Muscle of leg (tissue), 11 donors: ENCODE results near the gene PABPC1L. TPM values are rescaled to one million over a fixed set of nuclear protein-coding genes. Genes with fewer than 3 reads are reported as not detected.

Experiments used
- DNase-seq: peaks from one replicate; pipeline ENCODE4 v3.0.0; 2013
- H3K27ac ChIP-seq: one replicate; pipeline ENCODE4 v1.5.1; 2013; ENCODE audit warnings: mild to moderate bottlenecking, low read length, control low read depth
- H3K27me3 ChIP-seq: one replicate; pipeline ENCODE4 v1.6.1; 2013; ENCODE audit warnings: low read length; ENCODE audit not compliant: control insufficient read depth, insufficient read depth
- H3K36me3 ChIP-seq: one replicate; pipeline ENCODE4 v1.6.1; 2013; ENCODE audit warnings: low read length; ENCODE audit not compliant: control insufficient read depth, insufficient read depth
- H3K4me1 ChIP-seq: one replicate; pipeline ENCODE4 v1.6.1; 2013; ENCODE audit warnings: low read length; ENCODE audit not compliant: control insufficient read depth, insufficient read depth
- H3K4me3 ChIP-seq: one replicate; pipeline ENCODE4 v1.5.1; 2013; ENCODE audit warnings: low read length, control low read depth
- H3K9me3 ChIP-seq: replicated peaks from 2 replicates; pipeline ENCODE4 v1.6.1; 2013; ENCODE audit warnings: low read depth, low read length; ENCODE audit not compliant: control insufficient read depth
- WGBS: methylation state at CpG from one replicate; pipeline ENCODE4 v1.1.5; 2013; ENCODE audit warnings: missing lambda C conversion rate; ENCODE audit not compliant: insufficient coverage; 5-methylcytosine and 5-hydroxymethylcytosine counted together
- polyA plus RNA-seq, 8 donors: library from polyadenylated mRNA; unstranded; fragments of 120-200 nt; gene quantifications; one replicate each; pipeline versions ENCODE4 v1.2.1 to v1.2.3, GENCODE V29; 2013; ENCODE audit warnings: inconsistent platforms in 1 of 8, low replicate concordance in 1 of 8; ENCODE audit not compliant: insufficient read length in 8 of 8, insufficient read depth in 1 of 8
- total RNA-seq: library from RNA; stranded (reverse); fragments of 120-200 nt; gene quantifications from one replicate; pipeline ENCODE4 v1.2.4, GENCODE V29; 2013

PABPC1L gene
- total and polyA plus RNA-seq, 9 donors = 5.3 to 28.1 (median 14.9) TPM

DNA sequence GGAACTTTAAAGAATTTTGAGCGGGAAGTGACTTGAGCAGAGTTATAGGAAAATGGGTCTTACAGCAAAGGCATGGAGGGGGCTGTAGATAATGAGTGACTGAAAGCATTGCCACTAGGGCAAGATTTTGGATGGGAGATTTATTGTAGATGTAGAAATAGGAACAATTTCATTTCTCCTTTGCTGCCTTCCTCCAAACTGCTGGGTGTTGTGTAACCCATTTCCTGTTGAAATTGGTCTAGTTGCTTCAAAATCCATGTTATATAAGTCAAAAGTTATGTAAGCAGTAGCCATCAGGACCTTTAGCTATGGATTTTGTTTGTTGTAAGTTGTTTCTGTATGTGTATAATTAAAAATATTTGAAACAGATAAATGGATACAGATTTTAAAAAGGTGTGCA, 13.3 kb upstream of the PABPC1L start:
- Histone ChIP-seq H3K27me3 (no peaks in the 10 kb centered on the region), H3K36me3 (peaks cover 19% of the 10 kb centered on the region), H3K4me1 (peaks cover 3% of the 10 kb centered on the region), H3K27ac (no peak overlapping the region), H3K9me3 (no peaks in the 10 kb centered on the region), H3K4me3 (no peak overlapping the region)
- peak; percentile 57 for DNase-seq
- WGBS = 69% methylated on average over 1 of the region's 1 CpG

DNA sequence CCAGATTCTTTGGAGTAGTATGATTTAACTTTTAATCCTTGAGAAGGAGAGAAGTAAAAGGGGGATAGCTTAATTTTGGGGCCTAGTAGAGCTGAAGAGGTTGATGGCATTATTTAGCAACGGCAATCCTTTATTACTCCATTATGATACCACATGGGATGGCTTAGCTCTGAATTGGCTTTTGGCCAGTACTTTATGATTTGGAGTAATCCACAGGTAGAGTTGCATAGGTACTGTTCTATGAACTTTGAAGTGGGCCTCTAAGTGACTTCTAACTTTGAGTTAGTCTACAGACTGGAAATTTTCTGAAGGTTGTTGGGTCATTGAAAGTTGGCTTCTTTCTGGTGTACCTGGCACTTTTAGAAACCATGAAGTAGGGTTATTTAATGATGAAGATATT, 12.7 kb upstream of the PABPC1L start:
- no peak overlapping the region for H3K27ac ChIP-seq
- H3K4me3 ChIP-seq = no peak overlapping the region
- H3K4me1 ChIP-seq = peaks cover 3% of the 10 kb centered on the region
- WGBS = no CpG with 5 or more reads among the region's 1 CpG
- no peaks in the 10 kb centered on the region for H3K27me3 ChIP-seq
- no peak for DNase-seq
- no peaks in the 10 kb centered on the region for H3K9me3 ChIP-seq
- peaks cover 24% of the 10 kb centered on the region for H3K36me3 ChIP-seq

DNA sequence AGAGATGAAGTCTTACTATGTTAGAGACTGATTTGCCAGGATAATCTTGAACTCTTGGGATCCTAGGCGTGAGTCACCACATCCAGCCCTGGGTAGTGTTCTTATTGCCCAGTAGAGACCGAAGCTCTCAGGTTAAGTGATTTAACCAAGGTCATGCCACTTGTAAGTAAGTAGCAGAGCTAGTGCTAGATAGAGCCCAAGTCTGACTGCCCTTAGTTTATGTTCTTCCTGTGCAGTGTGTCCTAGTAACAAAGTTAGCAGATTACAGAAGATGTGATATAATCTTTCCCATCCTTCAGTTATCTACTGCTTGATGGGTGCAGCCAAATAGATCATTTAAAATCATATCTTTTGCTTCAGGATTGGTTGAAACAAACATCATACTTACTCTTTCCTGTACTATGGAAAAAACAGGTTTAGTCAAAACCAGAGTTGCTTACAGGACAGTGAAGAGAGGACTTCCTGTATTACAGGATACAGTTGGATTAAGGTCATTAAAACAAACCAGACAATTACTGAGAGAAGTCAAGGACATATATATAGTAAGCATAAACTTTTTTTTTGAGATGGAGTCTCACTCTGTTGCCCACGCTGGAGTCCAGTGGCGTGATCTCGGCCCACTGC, 9.5 kb upstream of the PABPC1L start:
- DNase-seq = no peak
- WGBS = 71% methylated on average over 2 of the region's 5 CpGs
- Histone ChIP-seq H3K36me3 (peaks cover 39% of the 10 kb centered on the region), H3K27me3 (no peaks in the 10 kb centered on the region), H3K27ac (no peak overlapping the region), H3K4me1 (peaks cover 3% of the 10 kb centered on the region), H3K4me3 (no peak overlapping the region), H3K9me3 (no peaks in the 10 kb centered on the region)

DNA sequence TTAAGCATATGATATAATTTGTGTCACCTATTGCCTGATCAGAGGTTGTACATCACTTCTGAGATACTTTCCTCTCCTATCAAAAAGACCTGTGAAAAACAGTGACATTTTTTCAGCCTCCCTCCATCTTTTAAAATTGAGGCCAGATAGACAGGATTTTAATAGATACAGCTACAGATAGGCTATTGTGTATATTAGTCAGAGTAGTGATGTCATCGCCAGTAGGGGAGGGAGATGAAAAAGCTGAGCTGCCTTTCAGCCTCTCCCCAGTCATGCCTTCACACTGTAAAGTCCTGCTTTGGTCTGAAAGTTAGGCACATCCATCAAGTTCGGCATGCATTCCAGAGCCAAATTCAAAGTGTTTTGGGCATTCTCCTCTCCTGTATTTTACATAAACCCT, 7.9 kb upstream of the PABPC1L start:
- no peaks in the 10 kb centered on the region for H3K4me1 ChIP-seq
- no peaks in the 10 kb centered on the region for H3K27me3 ChIP-seq
- DNase-seq = no peak
- H3K27ac ChIP-seq = no peak overlapping the region
- 67% methylated on average over 1 of the region's 2 CpGs for WGBS
- H3K4me3 ChIP-seq = no peak overlapping the region
- peaks cover 51% of the 10 kb centered on the region for H3K36me3 ChIP-seq
- no peaks in the 10 kb centered on the region for H3K9me3 ChIP-seq

DNA sequence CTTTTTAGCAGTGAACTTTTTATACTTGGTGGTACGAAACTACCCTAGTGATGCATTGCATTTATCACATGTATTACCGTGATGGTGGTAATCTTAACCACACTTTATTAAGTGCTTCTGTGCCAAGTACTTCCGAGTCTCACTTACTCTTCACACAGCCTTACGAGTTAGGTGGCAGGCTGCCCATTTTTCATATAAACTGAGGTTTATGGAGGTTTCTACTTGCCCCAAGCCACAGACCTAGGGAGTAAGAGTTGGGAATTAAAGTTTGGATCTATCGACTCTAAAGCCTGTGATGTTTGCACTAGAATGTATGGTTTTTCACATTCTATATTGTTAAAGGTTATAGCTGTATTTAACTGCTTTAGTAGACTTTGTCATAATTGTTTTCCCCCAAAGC, 5.5 kb upstream of the PABPC1L start:
- peaks cover 56% of the 10 kb centered on the region for H3K36me3 ChIP-seq

DNA sequence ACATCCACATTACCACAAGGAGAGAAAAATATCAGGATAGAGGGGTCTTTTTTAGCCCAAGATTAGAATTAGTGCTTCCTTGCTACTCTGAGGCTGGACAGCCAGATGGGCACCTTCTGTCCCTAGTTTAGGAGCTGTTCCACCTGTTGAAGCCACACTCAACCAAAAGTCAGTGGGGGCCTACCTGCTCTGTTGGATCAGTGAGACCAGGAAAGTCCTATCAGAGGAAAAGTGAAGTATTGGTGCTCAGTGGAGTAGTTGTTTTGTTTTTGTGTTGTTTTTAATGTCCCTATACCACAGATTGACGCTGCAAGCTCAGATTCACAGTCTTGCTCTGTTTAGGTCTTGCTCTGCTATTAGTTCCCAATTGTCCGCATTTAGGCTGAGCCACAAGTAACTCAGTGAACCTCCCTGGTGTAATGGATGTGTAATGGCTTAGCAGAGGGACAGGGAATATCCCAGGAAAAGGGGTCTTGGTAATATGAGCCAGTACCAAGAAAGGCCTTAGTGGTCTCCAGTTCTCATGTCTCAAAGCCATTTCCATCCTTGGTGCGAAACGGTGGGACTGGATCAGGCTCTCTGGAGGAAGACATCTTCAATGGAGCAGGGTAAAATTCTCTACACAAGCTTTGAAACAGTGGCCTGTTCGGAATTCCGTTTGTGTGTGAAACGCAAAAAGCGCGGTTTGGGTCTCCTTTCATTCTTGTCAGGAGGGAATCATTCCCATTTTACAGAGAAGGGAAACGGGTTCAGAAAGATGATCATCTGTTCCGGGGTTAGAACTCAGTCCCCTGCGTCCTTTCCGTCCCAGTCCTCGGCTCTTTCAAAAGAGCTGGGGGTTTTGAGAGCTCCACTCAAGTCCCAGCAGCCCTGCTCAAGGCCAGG, 631 bp upstream of the PABPC1L start:
- H3K4me1 ChIP-seq = peaks cover 10% of the 10 kb centered on the region
- H3K27me3 ChIP-seq = no peaks in the 10 kb centered on the region
- whole genome bisulfite sequencing = 11% methylated on average over 10 of the region's 14 CpGs
- no peaks in the 10 kb centered on the region for H3K9me3 ChIP-seq
- H3K36me3 ChIP-seq = peaks cover 31% of the 10 kb centered on the region
- DNase-seq = no peak
- H3K4me3 ChIP-seq = peak overlapping the region; percentile 68
- no peak overlapping the region for H3K27ac ChIP-seq

More for the DNA sequence above, 5.5 kb upstream of the PABPC1L start:
- Histone ChIP-seq H3K27me3 (no peaks in the 10 kb centered on the region), H3K9me3 (no peaks in the 10 kb centered on the region), H3K27ac (no peak overlapping the region), H3K4me3 (no peak overlapping the region), H3K4me1 (no peaks in the 10 kb centered on the region)
- no CpG with 5 or more reads among the region's 5 CpGs for WGBS
- no peak for DNase-seq

DNA sequence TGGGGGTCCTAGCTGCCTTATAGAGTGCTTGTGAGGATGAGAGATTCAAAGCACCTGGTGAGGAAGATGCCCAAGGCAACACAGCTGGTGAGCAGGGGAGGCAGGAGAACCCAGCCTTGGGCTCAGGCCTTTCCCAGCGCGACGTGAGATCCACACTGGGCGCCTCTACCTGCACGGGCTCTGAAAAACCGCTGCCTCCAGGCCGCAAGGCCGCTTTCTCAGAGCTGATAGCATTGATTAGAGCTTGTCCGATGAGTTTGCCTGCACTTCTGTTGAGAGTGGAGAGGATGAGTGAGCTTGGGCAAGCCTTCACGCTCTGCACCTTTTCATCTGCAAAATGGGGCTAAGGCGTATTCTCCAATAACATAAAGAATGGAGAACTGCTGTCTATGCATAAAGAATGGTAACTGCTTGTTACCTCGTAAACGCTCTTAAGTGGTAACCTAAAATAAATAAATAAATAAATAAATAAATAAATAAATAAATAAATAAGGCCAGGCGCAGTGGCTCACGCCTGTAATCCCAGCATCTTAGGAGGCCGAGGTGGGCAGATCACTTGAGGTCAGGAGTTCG, 916 bp downstream of the PABPC1L start:
- peaks cover 17% of the 10 kb centered on the region for H3K36me3 ChIP-seq
- no peaks in the 10 kb centered on the region for H3K27me3 ChIP-seq
- 43% methylated on average over 7 of the region's 17 CpGs for WGBS
- no peak for DNase-seq
- H3K4me1 ChIP-seq = peaks cover 10% of the 10 kb centered on the region
- H3K4me3 ChIP-seq = peak overlapping the region; percentile 68
- no peak overlapping the region for H3K27ac ChIP-seq
- no peaks in the 10 kb centered on the region for H3K9me3 ChIP-seq

DNA sequence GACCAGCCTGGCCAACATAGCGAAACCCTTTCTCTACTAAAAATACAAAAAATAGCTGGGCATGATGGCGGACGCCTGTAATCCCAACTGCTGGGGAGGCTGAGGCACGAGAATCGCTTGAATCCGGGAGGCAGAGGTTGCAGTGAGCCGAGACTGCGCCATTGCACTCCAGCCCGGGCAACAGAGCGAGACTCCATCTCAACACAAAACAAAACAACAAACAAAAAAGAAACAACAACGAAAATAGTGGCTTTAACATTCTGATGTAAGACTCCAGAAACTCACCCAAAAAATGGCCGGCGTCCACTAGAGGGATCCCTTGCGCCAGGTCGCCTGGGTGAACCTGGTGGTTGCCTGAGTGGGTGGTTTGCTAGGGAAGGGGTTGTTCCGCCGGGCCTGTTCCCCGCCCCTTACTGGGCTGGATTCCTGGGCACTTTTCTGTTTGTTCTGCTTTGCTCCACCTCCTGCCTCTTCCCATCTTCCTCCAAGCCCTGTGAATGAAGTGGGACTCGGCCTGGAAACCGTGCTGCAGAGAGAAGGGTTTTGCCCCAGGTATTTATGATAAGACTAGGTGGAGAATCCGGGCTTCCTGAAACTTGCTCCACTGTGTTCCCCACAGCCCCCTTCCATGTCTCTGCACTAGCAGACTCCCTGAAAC, 1.5 kb downstream of the PABPC1L start:
- H3K9me3 ChIP-seq = no peaks in the 10 kb centered on the region
- H3K27me3 ChIP-seq = no peaks in the 10 kb centered on the region
- no peak overlapping the region for H3K4me3 ChIP-seq
- peaks cover 10% of the 10 kb centered on the region for H3K4me1 ChIP-seq
- H3K27ac ChIP-seq = no peak overlapping the region
- WGBS = 70% methylated on average over 9 of the region's 21 CpGs
- H3K36me3 ChIP-seq = peaks cover 12% of the 10 kb centered on the region
- no peak for DNase-seq

DNA sequence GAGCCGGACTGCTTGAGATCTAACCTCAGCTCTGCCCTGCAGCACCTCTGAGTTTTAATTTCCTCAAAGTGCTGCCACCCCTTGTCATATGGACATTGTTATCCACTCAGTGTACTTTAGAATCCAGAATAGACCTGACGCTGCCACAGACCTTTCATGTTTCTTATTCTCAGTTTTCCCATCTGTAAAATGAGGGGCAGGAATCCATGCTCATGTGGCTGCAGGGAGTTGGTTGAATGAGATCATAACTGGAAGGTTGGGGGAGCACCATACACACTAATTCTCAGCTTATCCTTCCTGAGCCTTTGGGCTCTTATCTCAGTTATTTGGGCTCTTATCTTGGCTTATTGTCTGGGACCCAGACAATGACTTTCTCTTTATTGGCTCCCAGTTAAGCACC, 2.3 kb downstream of the PABPC1L start:
- WGBS = 92% methylated on average over 1 of the region's 2 CpGs
- H3K27ac ChIP-seq = no peak overlapping the region

DNA sequence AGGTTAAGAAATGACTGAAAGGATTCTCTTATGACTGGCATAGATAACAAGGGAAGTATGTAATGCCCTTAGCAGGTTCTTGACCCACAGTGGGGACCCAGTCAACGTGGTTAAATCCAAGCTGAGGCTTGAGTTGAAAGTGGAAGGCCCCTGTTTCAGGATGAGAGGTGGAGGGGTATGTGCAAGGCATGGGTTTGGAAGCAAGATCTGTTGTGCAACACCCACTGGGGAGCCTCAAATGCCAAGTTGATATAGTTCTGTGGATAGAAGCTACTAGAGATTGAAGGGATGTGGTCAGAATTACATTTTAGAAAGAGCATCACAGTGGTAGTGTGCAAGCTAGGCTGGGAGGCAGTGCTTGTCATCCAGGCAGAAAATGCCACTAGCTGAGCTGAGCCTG, 5.1 kb downstream of the PABPC1L start:
- H3K36me3 ChIP-seq = peaks cover 8% of the 10 kb centered on the region
- H3K4me1 ChIP-seq = peaks cover 8% of the 10 kb centered on the region
- no peak for DNase-seq
- no peak overlapping the region for H3K4me3 ChIP-seq
- 75% methylated on average over 1 of the region's 1 CpG for WGBS
- H3K27ac ChIP-seq = no peak overlapping the region
- no peaks in the 10 kb centered on the region for H3K9me3 ChIP-seq
- no peaks in the 10 kb centered on the region for H3K27me3 ChIP-seq

More for the DNA sequence above, 2.3 kb downstream of the PABPC1L start:
- no peak for DNase-seq
- no peaks in the 10 kb centered on the region for H3K27me3 ChIP-seq
- H3K4me1 ChIP-seq = peaks cover 10% of the 10 kb centered on the region
- H3K9me3 ChIP-seq = no peaks in the 10 kb centered on the region
- peaks cover 8% of the 10 kb centered on the region for H3K36me3 ChIP-seq
- no peak overlapping the region for H3K4me3 ChIP-seq
